ENCODE results near the gene HINT3. TPM values are rescaled to one million over a fixed set of nuclear protein-coding genes. Genes with fewer than 3 reads are reported as not detected.
A peak's percentile ranks its signal among the peaks of the same experiment; 100 is the strongest.

Gene HINT3
- polyA plus RNA-seq, 2 donors: 2.8 to 10.1 TPM

DNA sequence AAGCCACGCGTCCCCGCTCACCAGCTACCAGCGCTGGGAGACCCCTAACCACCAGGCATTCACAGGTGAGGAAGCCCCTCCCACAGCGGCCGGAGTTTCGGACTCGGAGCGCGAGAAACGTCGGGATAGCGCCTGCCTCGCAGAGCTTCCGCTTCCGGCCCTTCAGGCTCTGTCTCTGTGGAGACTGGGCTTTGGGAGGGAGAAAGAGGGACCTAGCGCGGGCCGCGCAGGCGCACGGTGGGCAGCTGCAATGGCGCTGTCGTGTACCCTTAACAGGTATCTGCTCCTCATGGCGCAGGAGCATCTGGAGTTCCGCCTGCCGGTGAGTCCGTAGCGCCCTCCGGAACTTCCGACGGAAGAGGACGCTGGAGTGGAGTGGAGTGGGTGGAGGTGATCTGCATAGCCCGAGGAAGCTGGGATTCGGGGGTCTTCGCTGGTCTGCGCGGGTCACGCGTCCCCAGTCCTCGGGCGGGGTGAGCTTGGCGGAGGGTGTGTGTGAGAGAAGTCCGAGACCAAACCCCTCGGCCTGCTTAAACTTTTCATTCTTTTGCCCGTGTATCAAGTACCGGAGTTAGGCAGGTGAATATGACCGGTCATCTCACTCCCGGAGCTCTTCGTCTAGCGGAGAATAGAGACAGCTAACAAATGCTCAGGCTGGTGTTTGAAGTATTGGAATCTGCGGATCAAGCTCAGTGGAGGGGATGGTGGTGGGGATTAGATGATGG is 29.9 kb downstream of the HINT3 start, which contains the start of gene TRMT11:
Gene TRMT11 (plus strand): TSS at position 240 of the 725 bp plus-strand sequence. CDS start 11 bp downstream, at position 251.
- 1% methylated on average over 52 of the region's 52 CpGs for WGBS, 2 donors
- Histone ChIP-seq H3K36me3 (ENCODE audit: control insufficient read depth in 2 of 2, insufficient read depth in 2 of 2, low read length in 1 of 2) (no peaks in the 10 kb centered on the region), H3K27me3 (ENCODE audit: control insufficient read depth in 1 of 2, insufficient read depth in 2 of 2, low read length in 2 of 2) (no peaks in the 10 kb centered on the region), H3K4me3 (ENCODE audit: low read depth in 1 of 2, low read length in 2 of 2) (peak within 1 kb of the TSS; percentile 83 to 94), H3K27ac (ENCODE audit: low read depth in 2 of 2, low read length in 1 of 2) (peak within 1 kb of the TSS; percentile 77 to 93), H3K4me1 (ENCODE audit: control insufficient read depth in 2 of 2, insufficient read depth in 2 of 2, low read length in 1 of 2) (no peaks in the 10 kb centered on the region), H3K9me3 (ENCODE audit: control insufficient read depth in 2 of 2, insufficient read depth in 1 of 2, low read depth in 1 of 2, low read length in 1 of 2) (no peaks in the 10 kb centered on the region)

DNA sequence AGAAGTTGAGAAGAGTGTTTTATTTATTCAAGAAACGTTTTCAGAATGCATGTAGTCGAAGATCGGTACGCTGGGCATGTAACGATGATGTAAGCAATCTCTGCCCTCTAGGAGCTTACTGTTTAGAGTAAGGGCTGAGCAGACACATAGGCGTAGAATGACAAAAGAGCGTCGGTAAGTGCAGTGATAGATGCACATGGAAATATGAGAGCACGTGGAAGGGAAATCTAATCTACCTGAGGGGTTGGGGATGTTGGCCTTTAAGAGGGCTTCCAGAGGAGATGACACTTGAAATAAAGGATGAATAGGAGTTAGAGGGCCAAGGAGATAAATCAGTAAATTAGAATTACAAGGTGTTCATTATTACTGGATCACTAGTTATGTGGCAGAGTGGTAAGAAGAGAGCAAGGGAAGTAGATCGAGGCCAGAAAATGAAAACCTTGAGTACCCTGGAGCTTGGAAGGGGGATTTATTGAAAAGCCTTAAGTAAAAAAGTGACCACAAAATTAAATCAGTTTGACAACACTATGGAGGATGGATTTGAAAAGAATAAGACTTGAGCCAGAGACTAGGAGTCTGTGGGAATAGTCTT is 30.6 kb downstream of the HINT3 start:
- H3K9me3 ChIP-seq (ENCODE audit: control insufficient read depth in 2 of 2, insufficient read depth in 1 of 2, low read depth in 1 of 2, low read length in 1 of 2): no peaks in the 10 kb centered on the region
- H3K4me1 ChIP-seq (ENCODE audit: control insufficient read depth in 2 of 2, insufficient read depth in 2 of 2, low read length in 1 of 2): no peaks in the 10 kb centered on the region
- H3K4me3 ChIP-seq (ENCODE audit: low read depth in 1 of 2, low read length in 2 of 2): peak overlapping the region; percentile 83 to 94
- H3K27me3 ChIP-seq (ENCODE audit: control insufficient read depth in 1 of 2, insufficient read depth in 2 of 2, low read length in 2 of 2): no peaks in the 10 kb centered on the region
- no peaks in the 10 kb centered on the region for H3K36me3 ChIP-seq (ENCODE audit: control insufficient read depth in 2 of 2, insufficient read depth in 2 of 2, low read length in 1 of 2)
- WGBS, 2 donors: 17 to 19% methylated on average over 10 of the region's 10 CpGs
- H3K27ac ChIP-seq (ENCODE audit: low read depth in 2 of 2, low read length in 1 of 2): peak overlapping the region; percentile 77 to 93

- Histone ChIP-seq H3K9me3 (ENCODE audit: control insufficient read depth in 2 of 2, insufficient read depth in 1 of 2, low read depth in 1 of 2, low read length in 1 of 2) (no peaks in the 10 kb centered on the region), H3K4me3 (ENCODE audit: low read depth in 1 of 2, low read length in 2 of 2) (no peak overlapping the region), H3K27ac (ENCODE audit: low read depth in 2 of 2, low read length in 1 of 2) (no peak overlapping the region), H3K36me3 (ENCODE audit: control insufficient read depth in 2 of 2, insufficient read depth in 2 of 2, low read length in 1 of 2) (no peaks in the 10 kb centered on the region), H3K4me1 (ENCODE audit: control insufficient read depth in 2 of 2, insufficient read depth in 2 of 2, low read length in 1 of 2) (no peaks in the 10 kb centered on the region), H3K27me3 (ENCODE audit: control insufficient read depth in 1 of 2, insufficient read depth in 2 of 2, low read length in 2 of 2) (no peaks in the 10 kb centered on the region)
Measured at GRCh38 chr6:125988280-125988679, 31.7 kb downstream of the HINT3 start.

DNA sequence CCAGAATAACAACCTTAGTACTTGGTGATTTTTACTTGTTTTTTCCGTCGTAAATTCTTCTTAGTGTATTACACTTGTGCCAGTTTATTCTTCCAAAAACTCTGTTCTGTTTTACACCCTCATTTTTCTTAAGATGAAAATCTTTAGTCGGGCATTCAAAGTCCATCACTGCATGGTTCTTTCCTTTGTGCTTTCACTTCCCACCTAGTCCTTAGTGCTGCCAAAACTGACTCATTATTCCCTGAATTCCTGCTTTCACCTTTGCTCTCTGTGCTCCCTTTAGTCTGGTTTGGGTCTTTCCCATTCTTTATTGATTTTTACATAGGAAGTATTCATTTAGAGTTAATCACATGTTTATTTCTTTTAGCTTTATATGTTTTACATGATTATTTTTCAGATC is 33.1 kb downstream of the HINT3 start:
- H3K27me3 ChIP-seq (ENCODE audit: control insufficient read depth in 1 of 2, insufficient read depth in 2 of 2, low read length in 2 of 2): no peaks in the 10 kb centered on the region
- 63 to 73% methylated on average over 3 of the region's 3 CpGs for WGBS, 2 donors

GRCh38 chr6:125991653-125992052 is 35.1 kb downstream of the HINT3 start:
- WGBS, 2 donors: 77 to 84% methylated on average over 1 of the region's 1 CpG
- Histone ChIP-seq H3K4me3 (ENCODE audit: low read depth in 1 of 2, low read length in 2 of 2) (no peak overlapping the region), H3K27ac (ENCODE audit: low read depth in 2 of 2, low read length in 1 of 2) (no peak overlapping the region), H3K27me3 (ENCODE audit: control insufficient read depth in 1 of 2, insufficient read depth in 2 of 2, low read length in 2 of 2) (no peaks in the 10 kb centered on the region), H3K36me3 (ENCODE audit: control insufficient read depth in 2 of 2, insufficient read depth in 2 of 2, low read length in 1 of 2) (no peaks in the 10 kb centered on the region), H3K4me1 (ENCODE audit: control insufficient read depth in 2 of 2, insufficient read depth in 2 of 2, low read length in 1 of 2) (no peaks in the 10 kb centered on the region), H3K9me3 (ENCODE audit: control insufficient read depth in 2 of 2, insufficient read depth in 1 of 2, low read depth in 1 of 2, low read length in 1 of 2) (no peaks in the 10 kb centered on the region)

More for the DNA sequence above, 33.1 kb downstream of the HINT3 start:
- Histone ChIP-seq H3K4me1 (ENCODE audit: control insufficient read depth in 2 of 2, insufficient read depth in 2 of 2, low read length in 1 of 2) (no peaks in the 10 kb centered on the region), H3K36me3 (ENCODE audit: control insufficient read depth in 2 of 2, insufficient read depth in 2 of 2, low read length in 1 of 2) (no peaks in the 10 kb centered on the region), H3K27ac (ENCODE audit: low read depth in 2 of 2, low read length in 1 of 2) (no peak overlapping the region), H3K9me3 (ENCODE audit: control insufficient read depth in 2 of 2, insufficient read depth in 1 of 2, low read depth in 1 of 2, low read length in 1 of 2) (no peaks in the 10 kb centered on the region), H3K4me3 (ENCODE audit: low read depth in 1 of 2, low read length in 2 of 2) (no peak overlapping the region)

- Histone ChIP-seq H3K27me3 (ENCODE audit: control insufficient read depth in 1 of 2, insufficient read depth in 2 of 2, low read length in 2 of 2) (no peaks in the 10 kb centered on the region), H3K4me1 (ENCODE audit: control insufficient read depth in 2 of 2, insufficient read depth in 2 of 2, low read length in 1 of 2) (no peaks in the 10 kb centered on the region), H3K36me3 (ENCODE audit: control insufficient read depth in 2 of 2, insufficient read depth in 2 of 2, low read length in 1 of 2) (peaks cover 0 to 3% of the 10 kb centered on the region in 2 donors), H3K9me3 (ENCODE audit: control insufficient read depth in 2 of 2, insufficient read depth in 1 of 2, low read depth in 1 of 2, low read length in 1 of 2) (no peaks in the 10 kb centered on the region), H3K27ac (ENCODE audit: low read depth in 2 of 2, low read length in 1 of 2) (no peak overlapping the region), H3K4me3 (ENCODE audit: low read depth in 1 of 2, low read length in 2 of 2) (no peak overlapping the region)
- whole genome bisulfite sequencing, 2 donors: 72 to 73% methylated on average over 5 of the region's 5 CpGs
Measured at GRCh38 chr6:125994670-125995488, 38.3 kb downstream of the HINT3 start.

DNA sequence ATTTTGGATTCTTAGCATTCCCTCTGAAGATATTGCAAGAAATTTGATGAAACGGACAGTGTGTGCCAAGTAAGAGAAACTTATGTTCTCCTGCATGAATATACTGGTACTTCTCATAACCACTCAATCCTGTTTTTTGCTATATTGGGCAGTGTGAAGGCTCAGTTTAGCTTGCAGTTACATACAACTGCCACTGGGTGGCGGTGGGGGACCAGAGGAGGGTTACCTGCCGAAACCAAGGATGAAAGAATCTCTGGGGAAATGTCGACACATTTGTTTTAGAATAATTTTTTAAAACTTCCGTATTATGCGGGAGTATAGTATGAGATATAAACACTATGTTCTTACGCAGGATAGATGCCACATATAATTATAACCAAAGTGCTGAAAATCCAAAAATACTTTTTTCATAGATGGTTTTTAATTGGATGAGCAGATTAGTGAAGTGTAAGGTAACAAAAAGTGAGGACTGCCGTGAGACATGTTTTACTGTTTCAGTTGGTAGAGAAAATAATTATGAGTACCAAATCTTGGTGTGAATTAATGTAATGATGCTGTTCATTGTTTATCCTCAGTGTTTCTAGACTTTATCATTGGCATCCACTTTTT is 39.5 kb downstream of the HINT3 start:
- Histone ChIP-seq H3K9me3 (ENCODE audit: control insufficient read depth in 2 of 2, insufficient read depth in 1 of 2, low read depth in 1 of 2, low read length in 1 of 2) (no peaks in the 10 kb centered on the region), H3K27me3 (ENCODE audit: control insufficient read depth in 1 of 2, insufficient read depth in 2 of 2, low read length in 2 of 2) (no peaks in the 10 kb centered on the region), H3K4me1 (ENCODE audit: control insufficient read depth in 2 of 2, insufficient read depth in 2 of 2, low read length in 1 of 2) (no peaks in the 10 kb centered on the region), H3K36me3 (ENCODE audit: control insufficient read depth in 2 of 2, insufficient read depth in 2 of 2, low read length in 1 of 2) (peaks cover 0 to 3% of the 10 kb centered on the region in 2 donors), H3K27ac (ENCODE audit: low read depth in 2 of 2, low read length in 1 of 2) (no peak overlapping the region), H3K4me3 (ENCODE audit: low read depth in 1 of 2, low read length in 2 of 2) (no peak overlapping the region)
- WGBS, 2 donors: 7 to 8% methylated on average over 8 of the region's 8 CpGs

DNA sequence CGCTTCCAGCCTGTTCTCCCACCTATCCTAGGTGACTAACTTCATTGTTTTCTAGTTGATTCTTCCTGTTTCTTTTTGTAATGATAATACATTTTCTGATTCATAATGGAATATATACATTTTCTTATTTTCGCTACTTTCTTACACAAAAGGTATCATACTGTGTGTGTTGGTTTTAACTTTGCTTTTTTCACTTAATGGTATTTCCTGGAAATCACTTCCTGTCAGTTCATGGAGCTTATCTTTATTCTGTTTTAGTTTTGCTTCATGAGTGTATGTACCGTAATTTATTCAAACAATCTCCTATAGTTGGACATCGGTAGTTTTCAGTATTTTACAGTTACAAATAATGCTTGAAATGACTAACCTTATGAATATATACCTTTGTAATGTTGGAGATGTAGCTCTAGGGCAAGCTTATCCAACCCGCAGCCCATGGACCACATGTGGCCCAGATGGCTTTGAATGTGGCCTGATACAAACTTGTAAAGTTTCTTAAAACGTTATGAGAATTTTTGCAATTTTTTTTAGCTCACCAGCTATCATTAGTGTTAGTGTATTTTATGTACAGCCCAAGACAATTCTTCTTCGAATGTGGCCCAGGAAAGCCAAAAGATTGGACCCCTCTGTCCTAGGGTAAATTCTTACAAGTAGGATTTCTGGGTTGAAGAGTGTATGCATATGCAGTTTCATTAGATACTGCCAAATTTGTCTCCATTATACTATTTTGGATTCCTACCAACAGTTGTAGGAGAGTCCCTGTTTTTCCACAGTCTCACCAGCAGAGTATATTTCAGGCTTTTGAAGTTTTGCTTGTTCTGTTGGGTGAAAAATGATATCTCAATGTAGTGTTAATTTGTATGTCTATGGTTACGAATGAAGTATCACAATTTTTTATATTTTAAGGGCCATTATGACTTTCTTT is 46.4 kb downstream of the HINT3 start:
- H3K36me3 ChIP-seq (ENCODE audit: control insufficient read depth in 2 of 2, insufficient read depth in 2 of 2, low read length in 1 of 2): no peaks in the 10 kb centered on the region
- no peak overlapping the region for H3K4me3 ChIP-seq (ENCODE audit: low read depth in 1 of 2, low read length in 2 of 2)
- H3K27ac ChIP-seq (ENCODE audit: low read depth in 2 of 2, low read length in 1 of 2): no peak overlapping the region
- no peaks in the 10 kb centered on the region for H3K27me3 ChIP-seq (ENCODE audit: control insufficient read depth in 1 of 2, insufficient read depth in 2 of 2, low read length in 2 of 2)
- H3K4me1 ChIP-seq (ENCODE audit: control insufficient read depth in 2 of 2, insufficient read depth in 2 of 2, low read length in 1 of 2): no peaks in the 10 kb centered on the region
- H3K9me3 ChIP-seq (ENCODE audit: control insufficient read depth in 2 of 2, insufficient read depth in 1 of 2, low read depth in 1 of 2, low read length in 1 of 2): no peaks in the 10 kb centered on the region
- WGBS, 2 donors: 90% methylated on average over 8 of the region's 8 CpGs

GRCh38 chr6:126007800-126008199 is 51.2 kb downstream of the HINT3 start:
- no peak overlapping the region for H3K4me3 ChIP-seq (ENCODE audit: low read depth in 1 of 2, low read length in 2 of 2)
- H3K27ac ChIP-seq (ENCODE audit: low read depth in 2 of 2, low read length in 1 of 2): no peak overlapping the region
- no peaks in the 10 kb centered on the region for H3K4me1 ChIP-seq (ENCODE audit: control insufficient read depth in 2 of 2, insufficient read depth in 2 of 2, low read length in 1 of 2)
- no peaks in the 10 kb centered on the region for H3K9me3 ChIP-seq (ENCODE audit: control insufficient read depth in 2 of 2, insufficient read depth in 1 of 2, low read depth in 1 of 2, low read length in 1 of 2)
- H3K27me3 ChIP-seq (ENCODE audit: control insufficient read depth in 1 of 2, insufficient read depth in 2 of 2, low read length in 2 of 2): no peaks in the 10 kb centered on the region
- H3K36me3 ChIP-seq (ENCODE audit: control insufficient read depth in 2 of 2, insufficient read depth in 2 of 2, low read length in 1 of 2): peaks cover 0 to 3% of the 10 kb centered on the region in 2 donors
